CD4-positive, alpha-beta T cell (primary cell): ENCODE data around the gene EXOSC3. TPM values are rescaled to one million over a fixed set of nuclear protein-coding genes. Genes with fewer than 3 reads are reported as not detected.

ENCODE experiments used
- ATAC-seq: fragments of 200-7000 bp; cut with Tn5 transposase; one replicate; pipeline ENCODE4 v1.10.0; 2022; ENCODE audit warnings: mild to moderate bottlenecking; ENCODE audit not compliant: poor library complexity
- CTCF ChIA-PET: fragments of 350-600 bp; sonication (Branson Sonifier 250); formaldehyde crosslinking; loops from one replicate; lab custom pipeline; 2021; ENCODE audit warnings: antibody characterized with exemption, inconsistent platforms; lab: Charles Lee
- POLR2A ChIA-PET: fragments of 350-600 bp; sonication (Branson Sonifier 250); formaldehyde crosslinking; loops from one replicate; lab custom pipeline; 2021; ENCODE audit warnings: antibody characterized with exemption, inconsistent platforms; lab: Charles Lee
- DNase-seq, 14 experiments: peaks; one replicate each; pipeline ENCODE4 v3.0.0-alpha.2; 2013 to 2020; ENCODE audit warnings: mixed read lengths in 2 of 14
- H3K27ac ChIP-seq, 2 donors: one replicate each; pipeline versions ENCODE4 v1.5.1 to v1.7.0; 2013; ENCODE audit warnings: low read length in 2 of 2, low read depth in 1 of 2, mild to moderate bottlenecking in 1 of 2
- H3K27me3 ChIP-seq, 2 experiments: 1 replicate in 1 of 2; 2 replicates in 1 of 2; pipeline versions ENCODE4 v1.6.1 to v1.7.0; 2013; ENCODE audit warnings: low read length in 2 of 2, control low read depth in 1 of 2, mild to moderate bottlenecking in 1 of 2, moderate library complexity in 1 of 2; ENCODE audit not compliant: insufficient read depth in 2 of 2, control insufficient read depth in 1 of 2
- H3K36me3 ChIP-seq: one replicate; pipeline ENCODE4 v1.6.1; 2013; ENCODE audit warnings: low read length, control low read depth; ENCODE audit not compliant: insufficient read depth
- H3K4me1 ChIP-seq: one replicate; pipeline ENCODE4 v1.6.1; 2013; ENCODE audit warnings: low read length, control low read depth; ENCODE audit not compliant: insufficient read depth
- H3K4me3 ChIP-seq: one replicate; pipeline ENCODE4 v1.5.1; 2013; ENCODE audit warnings: mild to moderate bottlenecking, low read length, moderate library complexity
- H3K9me3 ChIP-seq, 2 experiments: 1 replicate in 1 of 2; 2 replicates in 1 of 2; pipeline versions ENCODE4 v1.6.1 to v1.7.0; 2013; ENCODE audit warnings: low read length in 2 of 2, mild to moderate bottlenecking in 2 of 2, control low read depth in 1 of 2, moderate library complexity in 1 of 2; ENCODE audit not compliant: control insufficient read depth in 1 of 2, insufficient read depth in 1 of 2
- H3K27ac Mint-ChIP-seq: one replicate; pipeline ENCODE4 v1.8.0; 2020; ENCODE audit warnings: mixed read lengths
- H3K27me3 Mint-ChIP-seq: one replicate; pipeline ENCODE4 v1.8.0; 2021; ENCODE audit warnings: mixed read lengths
- H3K36me3 Mint-ChIP-seq: one replicate; pipeline ENCODE4 v1.8.0; 2021; ENCODE audit warnings: low read depth, mixed read lengths
- H3K4me1 Mint-ChIP-seq: one replicate; pipeline ENCODE4 v1.8.0; 2021; ENCODE audit warnings: low read depth, mixed read lengths
- H3K4me3 Mint-ChIP-seq: one replicate; pipeline ENCODE4 v1.8.0; 2020; ENCODE audit warnings: mild to moderate bottlenecking, mixed read lengths
- H3K9me3 Mint-ChIP-seq: one replicate; pipeline ENCODE4 v1.8.0; 2020; ENCODE audit warnings: mixed read lengths
- intact Hi-C, 2 experiments: fragments of 100-400 bp; cut with DNase I in 1 of 2; cut with micrococcal nuclease in 1 of 2; formaldehyde crosslinking; loops; one replicate each; pipeline versions ENCODE4 v1.15.1 to v1.9.0; 2023 to 2025; cut with DNase I, micrococcal nuclease
- total RNA-seq, 174 experiments: library from RNA in 2 of 174; stranded (reverse) in 2 of 174; gene quantifications; one replicate each; pipeline ENCODE4 v1.2.3 and lab custom pipeline; 2021 to 2026
- TF ChIP-seq, protein P1 (sequence below): fragments of 200-600 bp; IDR thresholded peaks from one replicate; pipeline ENCODE4 v1.8.0; 2022; ENCODE audit warnings: antibody characterized with exemption, mild to moderate bottlenecking

The EXOSC3 gene
- total RNA-seq, 2 experiments from 2014 or later = 42.9 to 44.2 TPM

DNA sequence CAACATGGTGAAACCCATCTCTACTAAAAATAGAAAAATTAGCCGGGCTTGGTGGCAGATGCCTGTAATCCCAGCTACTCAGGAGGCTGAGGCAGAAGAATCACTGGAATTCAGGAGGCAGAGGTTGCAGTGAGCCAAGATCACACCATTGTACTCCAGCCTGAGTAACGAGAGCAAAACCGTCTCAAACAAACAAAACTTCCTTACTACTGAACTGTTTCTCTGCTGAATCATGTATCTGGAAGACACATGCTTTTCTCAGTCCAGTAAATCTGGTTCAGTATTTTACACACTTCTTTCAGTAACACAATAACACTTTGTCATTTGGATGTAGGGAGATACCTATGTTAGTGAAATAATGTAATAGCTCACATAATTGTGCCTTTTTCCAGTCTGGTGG lies 23.4 kb downstream of the EXOSC3 start:
- ChIA-PET CTCF (no interaction called here), POLR2A (no interaction called here)
- H3K27ac ChIP-seq = no peak overlapping the region
- H3K4me1 ChIP-seq = no peaks in the 10 kb centered on the region
- H3K4me3 ChIP-seq = no peak overlapping the region
- Mint-ChIP-seq H3K4me3 (no peak overlapping the region), H3K36me3 (peaks cover 47% of the 10 kb centered on the region), H3K9me3 (no peaks in the 10 kb centered on the region), H3K4me1 (peaks cover 12% of the 10 kb centered on the region), H3K27ac (no peak overlapping the region), H3K27me3 (no peaks in the 10 kb centered on the region)
- H3K27me3 ChIP-seq = no peaks in the 10 kb centered on the region
- DNase-seq (no peak), ATAC-seq (no peak)
- no peaks in the 10 kb centered on the region for H3K9me3 ChIP-seq
- intact Hi-C loops = no loop called here
- peaks cover 10% of the 10 kb centered on the region for H3K36me3 ChIP-seq
- TF ChIP-seq, protein P1, sequence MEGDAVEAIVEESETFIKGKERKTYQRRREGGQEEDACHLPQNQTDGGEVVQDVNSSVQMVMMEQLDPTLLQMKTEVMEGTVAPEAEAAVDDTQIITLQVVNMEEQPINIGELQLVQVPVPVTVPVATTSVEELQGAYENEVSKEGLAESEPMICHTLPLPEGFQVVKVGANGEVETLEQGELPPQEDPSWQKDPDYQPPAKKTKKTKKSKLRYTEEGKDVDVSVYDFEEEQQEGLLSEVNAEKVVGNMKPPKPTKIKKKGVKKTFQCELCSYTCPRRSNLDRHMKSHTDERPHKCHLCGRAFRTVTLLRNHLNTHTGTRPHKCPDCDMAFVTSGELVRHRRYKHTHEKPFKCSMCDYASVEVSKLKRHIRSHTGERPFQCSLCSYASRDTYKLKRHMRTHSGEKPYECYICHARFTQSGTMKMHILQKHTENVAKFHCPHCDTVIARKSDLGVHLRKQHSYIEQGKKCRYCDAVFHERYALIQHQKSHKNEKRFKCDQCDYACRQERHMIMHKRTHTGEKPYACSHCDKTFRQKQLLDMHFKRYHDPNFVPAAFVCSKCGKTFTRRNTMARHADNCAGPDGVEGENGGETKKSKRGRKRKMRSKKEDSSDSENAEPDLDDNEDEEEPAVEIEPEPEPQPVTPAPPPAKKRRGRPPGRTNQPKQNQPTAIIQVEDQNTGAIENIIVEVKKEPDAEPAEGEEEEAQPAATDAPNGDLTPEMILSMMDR = no peak

DNA sequence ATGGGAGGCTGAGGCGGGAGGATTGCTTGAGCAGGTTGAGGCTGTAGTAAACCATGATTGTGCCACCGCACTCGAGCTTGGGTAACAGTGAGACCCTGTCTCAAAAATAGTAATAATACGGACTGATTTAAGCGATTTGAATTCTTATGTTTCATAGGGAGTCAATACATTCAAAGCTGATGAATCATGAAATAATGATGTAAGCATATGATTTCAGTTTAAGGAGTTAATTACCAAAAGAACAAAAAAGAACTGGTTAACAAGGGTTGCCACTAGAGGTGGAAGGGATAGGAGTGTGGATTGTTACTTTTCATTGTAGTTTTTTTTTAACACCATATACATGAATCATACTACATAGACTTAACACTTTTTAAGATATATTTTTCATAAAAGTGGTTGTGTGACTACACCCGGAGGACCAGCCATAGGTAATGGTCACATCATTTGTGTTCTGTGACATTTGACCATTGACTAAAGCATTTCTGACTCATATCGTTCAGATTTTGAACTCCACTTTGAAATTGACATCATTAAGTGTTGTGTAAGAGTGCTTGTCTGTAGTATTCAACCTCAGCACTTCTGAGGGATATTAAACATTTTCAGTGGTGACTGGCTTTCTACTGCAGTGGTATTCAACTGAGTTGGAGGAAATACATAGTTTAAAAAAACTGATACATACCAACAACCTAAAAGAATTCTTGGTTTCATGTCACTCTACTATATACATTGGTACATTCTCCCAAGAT lies 24.3 kb downstream of the EXOSC3 start:
- H3K4me1 Mint-ChIP-seq = peaks cover 14% of the 10 kb centered on the region

DNA sequence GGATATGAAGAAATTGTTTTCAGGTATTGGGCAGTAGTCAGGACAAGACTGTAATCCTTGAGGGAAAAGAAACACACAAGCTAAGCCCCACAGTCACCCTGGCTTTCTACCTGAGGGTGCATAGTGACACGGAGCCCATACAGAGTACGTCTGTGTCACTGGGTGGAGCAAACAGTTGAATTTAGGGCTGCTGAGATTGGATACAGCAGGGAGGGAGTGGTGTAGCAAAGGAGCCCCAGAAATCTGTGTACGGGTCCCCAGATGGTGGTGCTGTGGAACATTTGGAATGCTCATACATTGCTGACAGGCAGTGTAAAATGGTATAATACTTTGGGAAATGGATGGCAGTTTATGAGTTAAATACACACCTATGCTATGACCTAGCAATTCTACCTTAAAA lies 26.1 kb downstream of the EXOSC3 start:
- H3K27me3 Mint-ChIP-seq = no peaks in the 10 kb centered on the region
- intact Hi-C loops = no loop called here
- Histone ChIP-seq H3K9me3 (no peaks in the 10 kb centered on the region), H3K27me3 (no peaks in the 10 kb centered on the region), H3K4me3 (no peak overlapping the region), H3K4me1 (peaks cover 11% of the 10 kb centered on the region), H3K27ac (no peak overlapping the region), H3K36me3 (peaks cover 2% of the 10 kb centered on the region)
- TF ChIP-seq, protein P1 = no peak
- H3K27ac Mint-ChIP-seq = no peak overlapping the region
- H3K9me3 Mint-ChIP-seq = no peaks in the 10 kb centered on the region
- no peak for DNase-seq
- ATAC-seq = no peak
- peaks cover 29% of the 10 kb centered on the region for H3K4me1 Mint-ChIP-seq
- POLR2A ChIA-PET = no interaction called here
- peaks cover 30% of the 10 kb centered on the region for H3K36me3 Mint-ChIP-seq
- no peak overlapping the region for H3K4me3 Mint-ChIP-seq
- CTCF ChIA-PET = no interaction called here

More for the DNA sequence above, 24.3 kb downstream of the EXOSC3 start:
- Mint-ChIP-seq H3K36me3 (peaks cover 42% of the 10 kb centered on the region), H3K27ac (no peak overlapping the region), H3K4me3 (no peak overlapping the region), H3K9me3 (no peaks in the 10 kb centered on the region), H3K27me3 (no peaks in the 10 kb centered on the region)
- Histone ChIP-seq H3K27ac (no peak overlapping the region), H3K9me3 (no peaks in the 10 kb centered on the region), H3K27me3 (no peaks in the 10 kb centered on the region), H3K36me3 (peaks cover 10% of the 10 kb centered on the region), H3K4me1 (no peaks in the 10 kb centered on the region), H3K4me3 (no peak overlapping the region)
- ChIA-PET CTCF (interaction anchor here (0.7 kb wide), 1 partner anchor 18 kb away, joined by 3 read pairs; no protein-coding TSS in a partner anchor), POLR2A (interaction anchor here (0.6 kb wide), 1 partner anchor 23 kb away, joined by 4 read pairs; no protein-coding TSS in a partner anchor)
- ATAC-seq (no peak), DNase-seq (no peak)
- TF ChIP-seq, protein P1 = no peak
- intact Hi-C loops = no loop called here
